ENCODE measurements around the gene SLC35A3. TPM values are rescaled to one million over a fixed set of nuclear protein-coding genes. Genes with fewer than 3 reads are reported as not detected.
"Not testable (repeated sequence)": the region's sequence is repeated elsewhere in the genome, so short reads cannot be mapped to it uniquely, and the experiment has no call there.

The SLC35A3 gene
- polyA plus RNA-seq, 1 donor (not counting 4 experiments of a cell fraction or from before 2014, with no cell fraction given), result 25.9 TPM

DNA sequence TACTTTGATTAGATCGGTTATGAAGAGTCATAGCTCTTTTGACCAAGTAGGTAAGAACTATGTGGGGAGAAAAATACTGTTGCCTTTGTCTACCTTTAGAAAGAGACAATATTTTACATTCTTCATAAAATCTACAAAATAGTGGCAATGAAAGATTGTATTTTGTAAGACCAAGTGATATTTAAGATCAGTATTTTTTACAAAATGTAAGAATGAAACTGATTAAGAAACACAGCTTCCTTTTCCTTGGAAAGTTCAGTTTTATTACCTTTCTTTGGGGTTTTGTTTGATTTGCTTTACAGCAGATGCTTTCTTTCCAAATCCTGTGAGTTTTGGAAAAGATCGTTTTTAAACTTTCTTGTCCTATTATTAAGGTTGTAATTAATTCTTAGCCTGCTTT is 69.8 kb downstream of the SLC35A3 start:
- H3K27ac ChIP-seq (ENCODE audit: control insufficient read depth, insufficient read depth, low read length), result peak overlapping the region; percentile 99
- FAIRE-seq, result no peak
- H3K4me1 ChIP-seq (ENCODE audit: control insufficient read depth, extremely low read depth, insufficient read depth, low read length), result peaks cover 17% of the 10 kb centered on the region

DNA sequence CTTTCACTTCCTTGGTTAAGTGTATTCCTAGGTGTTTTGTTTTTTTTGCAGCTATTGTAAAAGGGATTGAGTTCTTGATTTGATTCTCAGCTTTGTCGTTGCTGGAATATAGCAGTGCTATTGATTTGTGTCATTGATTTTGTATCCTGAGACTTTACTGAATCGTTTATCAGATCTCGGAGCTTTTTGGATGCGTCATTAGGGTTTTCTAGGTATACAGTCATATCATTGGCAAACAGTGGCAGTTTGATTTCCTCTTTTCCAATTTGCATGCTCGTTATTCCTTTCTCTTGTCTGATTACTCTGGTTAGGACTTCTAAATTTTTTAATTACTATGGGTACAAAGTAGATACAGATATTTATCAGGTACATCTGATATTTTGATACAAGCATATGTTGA is 75.4 kb downstream of the SLC35A3 start:
- H4K20me1 ChIP-seq (ENCODE audit: control insufficient read depth, extremely low read depth, insufficient read depth, low read length), result peaks cover 2% of the 10 kb centered on the region
- H3K79me2 ChIP-seq (ENCODE audit: control insufficient read depth, insufficient read depth, low read length), result peaks cover 97% of the 10 kb centered on the region
- H3K4me2 ChIP-seq (ENCODE audit: control insufficient read depth, extremely low read depth, insufficient read depth, low read depth, low read length), result no peak overlapping the region
- H3K9ac ChIP-seq (ENCODE audit: control insufficient read depth, extremely low read depth, insufficient read depth, low read length), result no peak overlapping the region
- no peaks in the 10 kb centered on the region for H3K9me3 ChIP-seq (ENCODE audit: control insufficient read depth, low read depth, low read length)
- no peak overlapping the region for H3K4me3 ChIP-seq (ENCODE audit: control insufficient read depth in 2 of 3, extremely low read depth in 1 of 3, insufficient read depth in 2 of 3, low read depth in 1 of 3, low read length in 3 of 3)
- H2AFZ ChIP-seq (ENCODE audit: control insufficient read depth, low read length), result no peak overlapping the region
- H3K9me1 ChIP-seq (ENCODE audit: control insufficient read depth, extremely low read depth, insufficient read depth, low read length), result peaks cover 3% of the 10 kb centered on the region
- peaks cover 36% of the 10 kb centered on the region for H3K4me1 ChIP-seq (ENCODE audit: control insufficient read depth, extremely low read depth, insufficient read depth, low read length)
- TF ChIP-seq, protein P1, sequence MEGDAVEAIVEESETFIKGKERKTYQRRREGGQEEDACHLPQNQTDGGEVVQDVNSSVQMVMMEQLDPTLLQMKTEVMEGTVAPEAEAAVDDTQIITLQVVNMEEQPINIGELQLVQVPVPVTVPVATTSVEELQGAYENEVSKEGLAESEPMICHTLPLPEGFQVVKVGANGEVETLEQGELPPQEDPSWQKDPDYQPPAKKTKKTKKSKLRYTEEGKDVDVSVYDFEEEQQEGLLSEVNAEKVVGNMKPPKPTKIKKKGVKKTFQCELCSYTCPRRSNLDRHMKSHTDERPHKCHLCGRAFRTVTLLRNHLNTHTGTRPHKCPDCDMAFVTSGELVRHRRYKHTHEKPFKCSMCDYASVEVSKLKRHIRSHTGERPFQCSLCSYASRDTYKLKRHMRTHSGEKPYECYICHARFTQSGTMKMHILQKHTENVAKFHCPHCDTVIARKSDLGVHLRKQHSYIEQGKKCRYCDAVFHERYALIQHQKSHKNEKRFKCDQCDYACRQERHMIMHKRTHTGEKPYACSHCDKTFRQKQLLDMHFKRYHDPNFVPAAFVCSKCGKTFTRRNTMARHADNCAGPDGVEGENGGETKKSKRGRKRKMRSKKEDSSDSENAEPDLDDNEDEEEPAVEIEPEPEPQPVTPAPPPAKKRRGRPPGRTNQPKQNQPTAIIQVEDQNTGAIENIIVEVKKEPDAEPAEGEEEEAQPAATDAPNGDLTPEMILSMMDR (optimal IDR thresholded peaks at IDR 0.05 in 1 of 3, IDR thresholded peaks at IDR 0.05 in 1 of 3, conservative IDR thresholded peaks at IDR 0.05 in 1 of 3; ENCODE audit: extremely low read depth in 1 of 3, insufficient read depth in 2 of 3, low read length in 3 of 3), result no peak
- TF ChIP-seq EZH2 (IDR thresholded peaks at IDR 0.05; ENCODE audit: low read length), result no peak
- H3K27ac ChIP-seq (ENCODE audit: control insufficient read depth, insufficient read depth, low read length), result no peak overlapping the region
- H3K27me3 ChIP-seq (ENCODE audit: control insufficient read depth, extremely low read depth, insufficient read depth, low read length), result no peaks in the 10 kb centered on the region
- DNase-seq (ENCODE audit: low read depth, low spot score) (no peak), FAIRE-seq (no peak)
- H3K36me3 ChIP-seq (ENCODE audit: control insufficient read depth in 2 of 2, extremely low read depth in 1 of 2, insufficient read depth in 2 of 2, low read length in 2 of 2), result peaks cover 0 to 1% of the 10 kb centered on the region in 2 experiments
- dilution Hi-C loops (cut with MboI; ENCODE audit: extremely low pct_ligation_motif_present, low sequenced_read_pairs), result no loop called here

More for the DNA sequence above, 69.8 kb downstream of the SLC35A3 start:
- H3K9ac ChIP-seq (ENCODE audit: control insufficient read depth, extremely low read depth, insufficient read depth, low read length), result peak overlapping the region; percentile 99
- H3K79me2 ChIP-seq (ENCODE audit: control insufficient read depth, insufficient read depth, low read length), result peaks cover 87% of the 10 kb centered on the region
- H3K4me3 ChIP-seq (ENCODE audit: control insufficient read depth in 2 of 3, extremely low read depth in 1 of 3, insufficient read depth in 2 of 3, low read depth in 1 of 3, low read length in 3 of 3), result peak overlapping the region; percentile 78 to 97 (median 93)
- no peak overlapping the region for H2AFZ ChIP-seq (ENCODE audit: control insufficient read depth, low read length)
- dilution Hi-C loops (cut with MboI; ENCODE audit: extremely low pct_ligation_motif_present, low sequenced_read_pairs), result no loop called here
- H3K9me3 ChIP-seq (ENCODE audit: control insufficient read depth, low read depth, low read length), result no peaks in the 10 kb centered on the region
- no peaks in the 10 kb centered on the region for H3K9me1 ChIP-seq (ENCODE audit: control insufficient read depth, extremely low read depth, insufficient read depth, low read length)
- no peaks in the 10 kb centered on the region for H4K20me1 ChIP-seq (ENCODE audit: control insufficient read depth, extremely low read depth, insufficient read depth, low read length)
- H3K4me2 ChIP-seq (ENCODE audit: control insufficient read depth, extremely low read depth, insufficient read depth, low read depth, low read length), result peak overlapping the region; percentile 83
- H3K36me3 ChIP-seq (ENCODE audit: control insufficient read depth in 2 of 2, extremely low read depth in 1 of 2, insufficient read depth in 2 of 2, low read length in 2 of 2), result peaks cover 0 to 1% of the 10 kb centered on the region in 2 experiments
- TF ChIP-seq, protein P1 (optimal IDR thresholded peaks at IDR 0.05 in 1 of 3, IDR thresholded peaks at IDR 0.05 in 1 of 3, conservative IDR thresholded peaks at IDR 0.05 in 1 of 3; ENCODE audit: extremely low read depth in 1 of 3, insufficient read depth in 2 of 3, low read length in 3 of 3), result no peak
- no peak for TF ChIP-seq EZH2 (IDR thresholded peaks at IDR 0.05; ENCODE audit: low read length)
- H3K27me3 ChIP-seq (ENCODE audit: control insufficient read depth, extremely low read depth, insufficient read depth, low read length), result no peaks in the 10 kb centered on the region
- no peak for DNase-seq (ENCODE audit: low read depth, low spot score)

DNA sequence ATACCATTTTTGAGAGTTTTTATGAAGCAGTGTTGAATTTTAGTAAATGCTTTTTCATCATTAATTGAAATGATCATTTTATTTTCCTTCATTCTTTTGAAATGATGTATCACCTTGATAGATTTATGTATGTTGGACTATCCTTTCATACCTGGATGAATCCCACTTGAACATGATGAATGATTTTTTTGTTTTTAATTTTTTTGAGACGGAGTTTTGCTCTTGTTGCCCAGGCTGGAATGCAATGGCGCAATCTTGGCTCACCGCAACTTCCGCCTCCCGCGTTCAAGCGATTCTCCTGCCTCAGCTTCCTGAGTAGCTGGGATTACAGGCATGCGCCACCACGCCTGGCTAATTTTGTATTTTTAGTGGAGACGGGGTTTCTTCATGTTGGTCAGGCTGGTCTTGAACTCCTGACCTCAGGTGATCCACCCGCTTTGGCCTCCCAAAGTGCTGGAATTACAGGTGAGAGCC is 77.5 kb downstream of the SLC35A3 start:
- DNase-seq (ENCODE audit: low read depth, low spot score); H3K9me1 ChIP-seq (ENCODE audit: control insufficient read depth, extremely low read depth, insufficient read depth, low read length); H4K20me1 ChIP-seq (ENCODE audit: control insufficient read depth, extremely low read depth, insufficient read depth, low read length); H3K4me2 ChIP-seq (ENCODE audit: control insufficient read depth, extremely low read depth, insufficient read depth, low read depth, low read length); H3K27ac ChIP-seq (ENCODE audit: control insufficient read depth, insufficient read depth, low read length); H2AFZ ChIP-seq (ENCODE audit: control insufficient read depth, low read length); H3K36me3 ChIP-seq (ENCODE audit: control insufficient read depth in 2 of 2, extremely low read depth in 1 of 2, insufficient read depth in 2 of 2, low read length in 2 of 2); H3K9ac ChIP-seq (ENCODE audit: control insufficient read depth, extremely low read depth, insufficient read depth, low read length); dilution Hi-C loops (cut with MboI; ENCODE audit: extremely low pct_ligation_motif_present, low sequenced_read_pairs); H3K27me3 ChIP-seq (ENCODE audit: control insufficient read depth, extremely low read depth, insufficient read depth, low read length); H3K4me3 ChIP-seq (ENCODE audit: control insufficient read depth in 2 of 3, extremely low read depth in 1 of 3, insufficient read depth in 2 of 3, low read depth in 1 of 3, low read length in 3 of 3); H3K9me3 ChIP-seq (ENCODE audit: control insufficient read depth, low read depth, low read length); FAIRE-seq: not testable (repeated sequence)
- H3K79me2 ChIP-seq (ENCODE audit: control insufficient read depth, insufficient read depth, low read length), result peaks cover 86% of the 10 kb centered on the region
- H3K4me1 ChIP-seq (ENCODE audit: control insufficient read depth, extremely low read depth, insufficient read depth, low read length), result peaks cover 45% of the 10 kb centered on the region

Data from keratinocyte (primary cell).